Measurements from ENCODE around the gene TIGD6. TPM values are rescaled to one million over a fixed set of nuclear protein-coding genes. Genes with fewer than 3 reads are reported as not detected.
"Not testable (repeated sequence)": the region's sequence is repeated elsewhere in the genome, so short reads cannot be mapped to it uniquely, and the experiment has no call there.

Gene TIGD6
- total RNA-seq, 4 donors from 2014 or later: 0.62 to 3.0 (median 2.3) TPM

- peak; percentile 54 to 84 for DNase-seq
- Histone ChIP-seq H3K27ac (peak overlapping the region; percentile 50 to 74 (median 63)), H3K36me3 (peaks cover 0 to 74% of the 10 kb centered on the region in 2 donors), H3K4me1 (peaks cover 15 to 19% of the 10 kb centered on the region in 2 donors), H3K27me3 (no peaks in the 10 kb centered on the region), H3K4me3 (no peak overlapping the region), H3K9me3 (no peaks in the 10 kb centered on the region)
- peak; percentile 97 to 100 for ATAC-seq
- TF ChIP-seq POLR2A (IDR thresholded peaks at IDR 0.05) (no peak), CTCF (IDR thresholded peaks at IDR 0.05 in 4 of 5, conservative IDR thresholded peaks at IDR 0.05 in 1 of 5) (no peak)
- intact Hi-C loops (cut with DNase I; ENCODE audit: low total_unique reads): no loop called here
- in situ Hi-C loops (cut with MboI; ENCODE audit: low sequenced_read_pairs in 4 of 4): loop anchor here in 1 of 4 donors (25.0 kb wide), 1 partner anchor 176 kb away; no protein-coding TSS in a partner anchor
These were observed 36.1 kb upstream of the TIGD6 start for GRCh38 chr5:150036513-150036912.

GRCh38 chr5:150035139-150035895 lies 34.9 kb upstream of the TIGD6 start:
- Histone ChIP-seq H3K27ac (peak overlapping the region in 1 of 4 donors; percentile 4), H3K27me3 (no peaks in the 10 kb centered on the region), H3K36me3 (peaks cover 0 to 72% of the 10 kb centered on the region in 2 donors), H3K4me1 (peaks cover 17 to 23% of the 10 kb centered on the region in 2 donors), H3K4me3 (no peak overlapping the region), H3K9me3 (no peaks in the 10 kb centered on the region)
- in situ Hi-C loops (cut with MboI; ENCODE audit: low sequenced_read_pairs in 4 of 4) (loop anchor here in 1 of 4 donors (25.0 kb wide), 1 partner anchor 177 kb away; no protein-coding TSS in a partner anchor), intact Hi-C loops (cut with DNase I; ENCODE audit: low total_unique reads) (no loop called here)
- DNase-seq (no peak), ATAC-seq (no peak)
- TF ChIP-seq POLR2A (IDR thresholded peaks at IDR 0.05) (no peak), CTCF (IDR thresholded peaks at IDR 0.05 in 4 of 5, conservative IDR thresholded peaks at IDR 0.05 in 1 of 5) (no peak)

- Histone ChIP-seq H3K27me3 (no peaks in the 10 kb centered on the region), H3K4me3 (no peak overlapping the region), H3K4me1 (peaks cover 20 to 27% of the 10 kb centered on the region in 2 donors), H3K36me3 (peaks cover 0 to 72% of the 10 kb centered on the region in 2 donors), H3K9me3 (no peaks in the 10 kb centered on the region), H3K27ac (no peak overlapping the region)
- in situ Hi-C loops (cut with MboI; ENCODE audit: low sequenced_read_pairs in 4 of 4): loop anchor here in 1 of 4 donors (25.0 kb wide), 1 partner anchor 178 kb away; no protein-coding TSS in a partner anchor
- peak in 1 of 2 donors; percentile 19 for ATAC-seq
- no peak for TF ChIP-seq POLR2A (IDR thresholded peaks at IDR 0.05)
- TF ChIP-seq CTCF (IDR thresholded peaks at IDR 0.05 in 4 of 5, conservative IDR thresholded peaks at IDR 0.05 in 1 of 5): no peak
- DNase-seq: no peak
- intact Hi-C loops (cut with DNase I; ENCODE audit: low total_unique reads): no loop called here
These were observed 34.2 kb upstream of the TIGD6 start for GRCh38 chr5:150034662-150035061.

- DNase-seq (no peak), ATAC-seq (no peak)
- TF ChIP-seq POLR2A (IDR thresholded peaks at IDR 0.05) (no peak), CTCF (IDR thresholded peaks at IDR 0.05 in 4 of 5, conservative IDR thresholded peaks at IDR 0.05 in 1 of 5) (no peak)
- H3K27ac ChIP-seq: no peak overlapping the region
- in situ Hi-C loops (cut with MboI; ENCODE audit: low sequenced_read_pairs in 4 of 4): loop anchor here in 1 of 4 donors (25.0 kb wide), 1 partner anchor 179 kb away; no protein-coding TSS in a partner anchor
- peaks cover 20 to 27% of the 10 kb centered on the region in 2 donors for H3K4me1 ChIP-seq
- no peaks in the 10 kb centered on the region for H3K27me3 ChIP-seq
- peaks cover 0 to 74% of the 10 kb centered on the region in 2 donors for H3K36me3 ChIP-seq
- H3K4me3 ChIP-seq: no peak overlapping the region
- no peaks in the 10 kb centered on the region for H3K9me3 ChIP-seq
- intact Hi-C loops (cut with DNase I; ENCODE audit: low total_unique reads): no loop called here
These were observed 32.9 kb upstream of the TIGD6 start for GRCh38 chr5:150033334-150033733.

GRCh38 chr5:150028047-150028446 lies 27.6 kb upstream of the TIGD6 start:
- ATAC-seq; DNase-seq; intact Hi-C loops (cut with DNase I; ENCODE audit: low total_unique reads); H3K27ac ChIP-seq; H3K9me3 ChIP-seq; H3K4me3 ChIP-seq; H3K27me3 ChIP-seq: not testable (repeated sequence)
- in situ Hi-C loops (cut with MboI; ENCODE audit: low sequenced_read_pairs in 4 of 4): loop anchor here in 1 of 4 donors (25.0 kb wide), 1 partner anchor 184 kb away; no protein-coding TSS in a partner anchor
- peaks cover 32% of the 10 kb centered on the region in 2 donors for H3K4me1 ChIP-seq
- H3K36me3 ChIP-seq: peaks cover 0 to 79% of the 10 kb centered on the region in 2 donors
